Measurements from ENCODE around the gene NIPBL.
A peak's percentile ranks its signal among the peaks of the same experiment; 100 is the strongest.

DNA sequence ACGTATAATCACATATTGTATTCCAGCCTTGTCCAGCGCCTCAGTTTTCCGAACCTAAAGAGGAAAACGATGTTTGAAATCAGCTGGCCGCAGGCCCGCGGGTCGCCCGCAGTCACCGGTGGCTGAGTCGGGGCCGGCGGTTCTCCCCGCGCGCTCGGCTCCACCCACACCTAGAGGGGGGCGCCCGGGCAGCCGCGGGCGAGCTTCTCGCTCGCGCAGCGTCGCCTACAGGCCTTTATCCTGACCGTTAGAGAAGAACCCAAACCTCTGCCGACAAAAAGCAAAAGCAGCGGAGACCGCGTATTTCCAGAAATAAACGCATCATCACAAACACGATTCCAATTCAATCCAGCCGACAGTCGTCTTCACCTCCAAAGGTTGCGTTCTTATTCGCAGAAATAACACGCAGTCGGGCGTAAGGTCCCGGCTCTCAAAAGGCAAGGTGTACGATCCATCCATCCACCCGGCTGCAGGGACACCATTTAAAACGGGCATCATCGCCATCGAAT is 725 bp upstream of the NIPBL start:
- TF ChIP-seq MAX (IDR thresholded peaks at IDR 0.05; ENCODE audit: low read depth) (no peak), FOSL2 (IDR thresholded peaks at IDR 0.05; ENCODE audit: borderline replicate concordance, low read depth) (no peak), REST (IDR thresholded peaks at IDR 0.05; ENCODE audit: low read depth, low read length) (0 out of 2 replicates have a peak, but pooled peaks have one; percentile 7), POLR2AphosphoS5 (IDR thresholded peaks at IDR 0.05; ENCODE audit: low read depth, low read length) (no peak; the same call in 1 of the 2 replicates), EP300 (IDR thresholded peaks at IDR 0.05; ENCODE audit: borderline replicate concordance in 1 of 2, low read depth in 1 of 2, low read length in 1 of 2) (no peak; a peak in 1 of 4 replicates), TEAD4 (IDR thresholded peaks at IDR 0.05; ENCODE audit: borderline replicate concordance, insufficient read depth) (no peak), FOXJ3 (CRISPR knock-in tag; IDR thresholded peaks at IDR 0.05) (no peak), TAF1 (IDR thresholded peaks at IDR 0.05; ENCODE audit: borderline replicate concordance, low read depth, low read length) (peak; percentile 57), CHD2 (IDR thresholded peaks at IDR 0.05; ENCODE audit: low read length, partially characterized antibody) (no peak), USF2 (IDR thresholded peaks at IDR 0.05; ENCODE audit: borderline replicate concordance, low read depth, low read length) (no peak), MEF2A (IDR thresholded peaks at IDR 0.05; ENCODE audit: borderline replicate concordance, low read depth) (no peak)
- TF ChIP-seq, protein P1, sequence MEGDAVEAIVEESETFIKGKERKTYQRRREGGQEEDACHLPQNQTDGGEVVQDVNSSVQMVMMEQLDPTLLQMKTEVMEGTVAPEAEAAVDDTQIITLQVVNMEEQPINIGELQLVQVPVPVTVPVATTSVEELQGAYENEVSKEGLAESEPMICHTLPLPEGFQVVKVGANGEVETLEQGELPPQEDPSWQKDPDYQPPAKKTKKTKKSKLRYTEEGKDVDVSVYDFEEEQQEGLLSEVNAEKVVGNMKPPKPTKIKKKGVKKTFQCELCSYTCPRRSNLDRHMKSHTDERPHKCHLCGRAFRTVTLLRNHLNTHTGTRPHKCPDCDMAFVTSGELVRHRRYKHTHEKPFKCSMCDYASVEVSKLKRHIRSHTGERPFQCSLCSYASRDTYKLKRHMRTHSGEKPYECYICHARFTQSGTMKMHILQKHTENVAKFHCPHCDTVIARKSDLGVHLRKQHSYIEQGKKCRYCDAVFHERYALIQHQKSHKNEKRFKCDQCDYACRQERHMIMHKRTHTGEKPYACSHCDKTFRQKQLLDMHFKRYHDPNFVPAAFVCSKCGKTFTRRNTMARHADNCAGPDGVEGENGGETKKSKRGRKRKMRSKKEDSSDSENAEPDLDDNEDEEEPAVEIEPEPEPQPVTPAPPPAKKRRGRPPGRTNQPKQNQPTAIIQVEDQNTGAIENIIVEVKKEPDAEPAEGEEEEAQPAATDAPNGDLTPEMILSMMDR (IDR thresholded peaks at IDR 0.05): peak; percentile 63

Measured in SK-N-SH (cell line).